Neural cell (in vitro differentiated cells): Measurements from ENCODE around the gene USP30. TPM values are rescaled to one million over a fixed set of nuclear protein-coding genes. Genes with fewer than 3 reads are reported as not detected.

Source experiments
- H2AFZ ChIP-seq: fragments of 200-600, 300-800 bp; sonication (generic), shearing (Covaris generic); 2 replicates; pipeline ENCODE4 v1.6.0; 2014; ENCODE audit warnings: low read depth, mild to moderate bottlenecking, antibody characterized with exemption, low read length, moderate library complexity
- H3F3A ChIP-seq: fragments of 200-600 bp; shearing (Covaris generic); 2 replicates; pipeline ENCODE4 v1.6.1; 2016; ENCODE audit warnings: mild to moderate bottlenecking, moderate library complexity, mixed read lengths, antibody characterized with exemption, low read length; ENCODE audit not compliant: insufficient read depth, poor library complexity, severe bottlenecking
- H3K27ac ChIP-seq: fragments of 200-600, 300-800 bp; sonication (generic), shearing (Covaris generic); 2 replicates; pipeline ENCODE4 v1.5.1; 2014; ENCODE audit warnings: mild to moderate bottlenecking, low read length, moderate library complexity
- H3K27me3 ChIP-seq: fragments of 300-800, 200-600 bp; sonication (generic), shearing (Covaris generic); 2 replicates; pipeline ENCODE4 v1.6.0; 2014; ENCODE audit warnings: mild to moderate bottlenecking, low read depth, low read length, moderate library complexity; ENCODE audit not compliant: insufficient read depth
- H3K36me3 ChIP-seq: fragments of 300-800, 200-600 bp; sonication (generic), shearing (Covaris generic); 2 replicates; pipeline ENCODE4 v1.5.1; 2014; ENCODE audit warnings: mild to moderate bottlenecking, antibody characterized with exemption, low read length, moderate library complexity; ENCODE audit not compliant: insufficient read depth
- H3K4me2 ChIP-seq: fragments of 300-800, 200-600 bp; sonication (generic), shearing (Covaris generic); 2 replicates; pipeline ENCODE4 v1.6.0; 2014; ENCODE audit warnings: mild to moderate bottlenecking, low read length
- H3K4me3 ChIP-seq: fragments of 300-800, 200-600 bp; sonication (generic), shearing (Covaris generic); 2 replicates; pipeline ENCODE4 v1.5.1; 2014; ENCODE audit warnings: mild to moderate bottlenecking, low read length, moderate library complexity
- H3K79me2 ChIP-seq: fragments of 200-600 bp; shearing (Covaris generic); replicated peaks from 2 replicates; pipeline ENCODE4 v1.6.0; 2014; ENCODE audit warnings: mild to moderate bottlenecking, low read length, moderate library complexity; ENCODE audit not compliant: insufficient read depth
- H3K9ac ChIP-seq: fragments of 300-800, 200-600 bp; sonication (generic), shearing (Covaris generic); 2 replicates; pipeline ENCODE4 v1.6.1; 2016; ENCODE audit warnings: mild to moderate bottlenecking, low read length, mixed read lengths
- H3K9me2 ChIP-seq: fragments of 200-600 bp; shearing (Covaris generic); 2 replicates; pipeline ENCODE4 v1.6.1; 2016; ENCODE audit warnings: mild to moderate bottlenecking, low read length, mixed read lengths; ENCODE audit not compliant: insufficient read depth
- H3K9me3 ChIP-seq: fragments of 200-600, 300-800 bp; sonication (generic), shearing (Covaris generic); 2 replicates; pipeline ENCODE4 v1.6.1; 2016; ENCODE audit warnings: mild to moderate bottlenecking, mixed run types, low read length, moderate library complexity, mixed read lengths
- H4K20me1 ChIP-seq: fragments of 200-600 bp; shearing (Covaris generic); 2 replicates; pipeline ENCODE4 v1.6.1; 2016; ENCODE audit warnings: mild to moderate bottlenecking, mixed run types; ENCODE audit not compliant: insufficient read depth
- CTCF ChIP-seq: fragments of 450-650 bp; IDR thresholded peaks from 2 replicates; pipeline ENCODE4 v1.5.1; 2014; ENCODE audit warnings: antibody characterized with exemption, mild to moderate bottlenecking, moderate library complexity; ENCODE audit not compliant: poor library complexity, severe bottlenecking
- EP300 ChIP-seq: fragments of 450-650 bp; conservative IDR thresholded peaks from 2 replicates; pipeline ENCODE4 v1.6.1; 2014; ENCODE audit warnings: antibody characterized with exemption, mild to moderate bottlenecking, moderate library complexity; ENCODE audit not compliant: poor library complexity, severe bottlenecking
- EZH2 ChIP-seq: fragments of 200-600, 300-800 bp; shearing (Covaris generic), sonication (generic); IDR thresholded peaks from 2 replicates; pipeline ENCODE4 v1.6.1; 2014; ENCODE audit warnings: antibody characterized with exemption, low read length, borderline replicate concordance, mild to moderate bottlenecking; ENCODE audit not compliant: insufficient read depth, poor library complexity, severe bottlenecking
- MXI1 ChIP-seq: fragments of 450-650 bp; conservative IDR thresholded peaks from 2 replicates; pipeline ENCODE4 v1.6.1; 2014; ENCODE audit warnings: antibody characterized with exemption, mild to moderate bottlenecking; ENCODE audit not compliant: poor library complexity, severe bottlenecking
- POLR2AphosphoS5 ChIP-seq: IDR thresholded peaks from 2 replicates; pipeline ENCODE4 v1.6.1; 2012
- RAD21 ChIP-seq: fragments of 450-650 bp; conservative IDR thresholded peaks from 2 replicates; pipeline ENCODE4 v1.6.1; 2014; ENCODE audit warnings: antibody characterized with exemption, mild to moderate bottlenecking, moderate library complexity
- REST ChIP-seq: IDR thresholded peaks from 2 replicates; pipeline ENCODE4 v1.6.1; 2012; ENCODE audit warnings: borderline replicate concordance
- SMC3 ChIP-seq: fragments of 450-650 bp; conservative IDR thresholded peaks from 2 replicates; pipeline ENCODE4 v1.6.1; 2014; ENCODE audit warnings: antibody characterized with exemption, mild to moderate bottlenecking, moderate library complexity; ENCODE audit not compliant: poor library complexity
- TAF1 ChIP-seq: IDR thresholded peaks from 2 replicates; pipeline ENCODE4 v1.6.1; 2012; ENCODE audit warnings: low read depth
- polyA plus RNA-seq: library from polyadenylated mRNA; depleted of rRNA; stranded (reverse); fragments of >200 nt; gene quantifications from 2 replicates; pipeline ENCODE4 v1.2.3, GENCODE V29; 2014

The USP30 gene
- polyA plus RNA-seq, 1 donor from 2014 or later, result 37.2 TPM

- Histone ChIP-seq H4K20me1 (no peaks in the 10 kb centered on the region), H2AFZ (no peak overlapping the region), H3K79me2 (no peaks in the 10 kb centered on the region), H3K36me3 (peaks cover 18% of the 10 kb centered on the region), H3K27ac (no peak overlapping the region), H3K9me3 (no peaks in the 10 kb centered on the region), H3K9me2 (no peaks in the 10 kb centered on the region), H3K4me2 (no peak overlapping the region), H3K27me3 (no peaks in the 10 kb centered on the region), H3K4me3 (no peak overlapping the region), H3F3A (no peaks in the 10 kb centered on the region), H3K9ac (no peak overlapping the region)
- TF ChIP-seq EP300 (no peak), TAF1 (no peak), RAD21 (no peak), REST (no peak), CTCF (no peak), MXI1 (no peak), EZH2 (no peak), SMC3 (no peak), POLR2AphosphoS5 (no peak)
These were observed 30.4 kb downstream of the USP30 start for GRCh38 chr12:109082751-109083150.

GRCh38 chr12:109084425-109084824 is 32.0 kb downstream of the USP30 start:
- Histone ChIP-seq H4K20me1 (no peaks in the 10 kb centered on the region), H2AFZ (no peak overlapping the region), H3K79me2 (no peaks in the 10 kb centered on the region), H3K27ac (no peak overlapping the region), H3K9ac (no peak overlapping the region), H3K36me3 (peaks cover 18% of the 10 kb centered on the region), H3K9me3 (no peaks in the 10 kb centered on the region), H3K27me3 (no peaks in the 10 kb centered on the region), H3K4me3 (no peak overlapping the region), H3K9me2 (no peaks in the 10 kb centered on the region), H3K4me2 (no peak overlapping the region), H3F3A (no peaks in the 10 kb centered on the region)
- no peak for TF ChIP-seq MXI1
- no peak for TF ChIP-seq REST
- no peak for TF ChIP-seq EP300
- no peak for TF ChIP-seq POLR2AphosphoS5
- TF ChIP-seq SMC3, result no peak
- no peak for TF ChIP-seq EZH2
- TF ChIP-seq TAF1, result no peak
- TF ChIP-seq RAD21, result no peak
- no peak for TF ChIP-seq CTCF
